ENCODE measurements around the gene BLOC1S1.

The BLOC1S1 gene

DNA sequence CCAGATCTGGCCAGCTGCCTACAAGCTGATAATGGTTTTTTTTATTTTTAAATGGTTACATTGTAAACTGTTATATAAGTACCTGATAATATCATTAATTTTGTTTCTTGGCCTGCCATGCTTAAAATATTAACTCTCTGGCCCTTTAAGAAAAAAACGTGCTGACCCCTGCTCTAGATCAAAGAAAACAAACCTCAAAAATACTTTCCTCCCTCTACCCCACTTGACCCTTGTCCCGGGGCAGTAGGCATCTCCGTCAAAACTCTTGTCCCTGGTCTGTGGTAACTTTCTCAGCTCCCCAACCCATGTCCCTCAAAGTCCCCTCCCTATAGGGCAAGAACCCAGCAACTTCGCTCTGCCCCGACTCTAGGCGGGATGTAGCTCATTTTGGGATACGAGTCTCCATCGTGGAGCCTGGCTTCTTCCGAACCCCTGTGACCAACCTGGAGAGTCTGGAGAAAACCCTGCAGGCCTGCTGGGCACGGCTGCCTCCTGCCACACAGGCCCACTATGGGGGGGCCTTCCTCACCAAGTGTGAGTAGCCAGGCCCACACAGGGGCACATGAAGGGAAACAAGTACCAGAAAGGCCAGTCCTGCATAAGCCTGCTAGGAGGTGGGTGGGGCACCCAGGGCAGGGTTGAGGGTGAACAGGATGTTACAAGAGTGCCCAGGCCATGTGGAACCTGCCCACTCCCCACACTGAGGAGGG is 7.8 kb downstream of the BLOC1S1 start:
- Histone ChIP-seq H3K4me3 (ENCODE audit: insufficient read depth in 1 of 2, low read depth in 1 of 2, low read length in 2 of 2) (peak overlapping the region in 1 of 2 experiments; percentile 94), H2AFZ (ENCODE audit: low read depth, low read length) (no peak overlapping the region), H2AK5ac (ENCODE audit: low read length, severe bottlenecking) (peak overlapping the region; percentile 27), H2BK12ac (ENCODE audit: low read length in 2 of 2) (no peak overlapping the region), H3K4me1 (ENCODE audit: control insufficient read depth, insufficient read depth, low read depth, low read length) (peaks cover 53% of the 10 kb centered on the region), H3K23ac (ENCODE audit: low read length in 2 of 2) (no peak overlapping the region), H3K4me2 (ENCODE audit: low read length, poor library complexity, severe bottlenecking) (no peak overlapping the region), H4K91ac (ENCODE audit: low read length) (no peak overlapping the region), H3K14ac (ENCODE audit: low read length in 2 of 2) (no peak overlapping the region), H3K79me1 (replicated peaks; ENCODE audit: low read length, poor library complexity, severe bottlenecking) (peaks cover 12% of the 10 kb centered on the region), H3K18ac (ENCODE audit: low read depth in 1 of 2, low read length in 2 of 2) (no peak overlapping the region), H2BK5ac (ENCODE audit: low read depth, low read length, poor library complexity, severe bottlenecking) (no peak overlapping the region), H3K36me3 (ENCODE audit: control insufficient read depth in 1 of 2, insufficient read depth in 2 of 2, low read depth in 1 of 2, low read length in 2 of 2) (peaks cover 49 to 51% of the 10 kb centered on the region in 2 experiments), H2BK120ac (ENCODE audit: low read depth, low read length) (no peak overlapping the region), H3K9me3 (ENCODE audit: control insufficient read depth, low read length) (no peaks in the 10 kb centered on the region), H2BK15ac (ENCODE audit: low read depth, poor library complexity, severe bottlenecking) (no peak overlapping the region), H3K4ac (ENCODE audit: low read depth in 1 of 2, low read length in 2 of 2) (no peak overlapping the region), H4K8ac (ENCODE audit: low read length) (peak overlapping the region; percentile 20), H3K27ac (ENCODE audit: low read length, poor library complexity, severe bottlenecking) (peak overlapping the region; percentile 34), H3K9ac (ENCODE audit: low read length) (peak overlapping the region; percentile 95), H3K27me3 (ENCODE audit: control insufficient read depth in 1 of 2, insufficient read depth in 1 of 2, low read length in 2 of 2) (no peaks in the 10 kb centered on the region)
- no peak for DNase-seq
- WGBS: 79% methylated on average over 10 of the region's 10 CpGs

DNA sequence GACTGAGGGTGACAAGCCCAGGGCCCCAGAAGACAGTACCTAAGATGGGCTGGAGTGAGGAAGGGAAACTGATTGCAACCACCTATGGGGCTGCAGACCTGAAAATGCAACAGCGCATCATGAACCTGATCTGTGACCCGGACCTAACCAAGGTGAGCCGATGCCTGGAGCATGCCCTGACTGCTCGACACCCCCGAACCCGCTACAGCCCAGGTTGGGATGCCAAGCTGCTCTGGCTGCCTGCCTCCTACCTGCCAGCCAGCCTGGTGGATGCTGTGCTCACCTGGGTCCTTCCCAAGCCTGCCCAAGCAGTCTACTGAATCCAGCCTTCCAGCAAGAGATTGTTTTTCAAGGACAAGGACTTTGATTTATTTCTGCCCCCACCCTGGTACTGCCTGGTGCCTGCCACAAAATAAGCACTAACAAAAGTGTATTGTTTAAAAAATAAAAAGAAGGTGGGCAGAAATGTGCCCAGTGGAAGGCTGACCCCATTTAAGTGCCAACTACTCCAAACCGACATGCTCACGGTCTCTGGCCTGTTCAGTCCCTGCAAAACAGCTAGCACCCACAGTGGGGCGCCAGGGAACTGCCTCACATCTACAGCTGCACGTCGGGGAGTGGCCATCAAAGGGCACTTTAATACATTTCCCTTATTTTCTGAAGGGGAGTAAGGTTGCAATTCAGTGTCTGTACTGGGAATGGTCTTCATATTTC is 8.5 kb downstream of the BLOC1S1 start:
- Histone ChIP-seq H4K91ac (ENCODE audit: low read length) (no peak overlapping the region), H2AFZ (ENCODE audit: low read depth, low read length) (no peak overlapping the region), H3K79me1 (replicated peaks; ENCODE audit: low read length, poor library complexity, severe bottlenecking) (peaks cover 9% of the 10 kb centered on the region), H3K27ac (ENCODE audit: low read length, poor library complexity, severe bottlenecking) (no peak overlapping the region), H3K4ac (ENCODE audit: low read depth in 1 of 2, low read length in 2 of 2) (no peak overlapping the region), H3K14ac (ENCODE audit: low read length in 2 of 2) (no peak overlapping the region), H3K4me3 (ENCODE audit: insufficient read depth in 1 of 2, low read depth in 1 of 2, low read length in 2 of 2) (peak overlapping the region in 1 of 2 experiments; percentile 94), H2BK120ac (ENCODE audit: low read depth, low read length) (no peak overlapping the region), H2BK12ac (ENCODE audit: low read length in 2 of 2) (no peak overlapping the region), H3K9me3 (ENCODE audit: control insufficient read depth, low read length) (no peaks in the 10 kb centered on the region), H3K18ac (ENCODE audit: low read depth in 1 of 2, low read length in 2 of 2) (no peak overlapping the region), H4K8ac (ENCODE audit: low read length) (peak overlapping the region; percentile 77), H2BK5ac (ENCODE audit: low read depth, low read length, poor library complexity, severe bottlenecking) (no peak overlapping the region), H3K4me1 (ENCODE audit: control insufficient read depth, insufficient read depth, low read depth, low read length) (peaks cover 49% of the 10 kb centered on the region), H3K27me3 (ENCODE audit: control insufficient read depth in 1 of 2, insufficient read depth in 1 of 2, low read length in 2 of 2) (no peaks in the 10 kb centered on the region), H2BK15ac (ENCODE audit: low read depth, poor library complexity, severe bottlenecking) (no peak overlapping the region), H3K9ac (ENCODE audit: low read length) (peak overlapping the region; percentile 95), H3K36me3 (ENCODE audit: control insufficient read depth in 1 of 2, insufficient read depth in 2 of 2, low read depth in 1 of 2, low read length in 2 of 2) (peaks cover 49 to 51% of the 10 kb centered on the region in 2 experiments), H3K23ac (ENCODE audit: low read length in 2 of 2) (no peak overlapping the region), H2AK5ac (ENCODE audit: low read length, severe bottlenecking) (peak overlapping the region; percentile 27), H3K4me2 (ENCODE audit: low read length, poor library complexity, severe bottlenecking) (no peak overlapping the region)
- peak; percentile 70 for DNase-seq
- 75% methylated on average over 11 of the region's 11 CpGs for WGBS

DNA sequence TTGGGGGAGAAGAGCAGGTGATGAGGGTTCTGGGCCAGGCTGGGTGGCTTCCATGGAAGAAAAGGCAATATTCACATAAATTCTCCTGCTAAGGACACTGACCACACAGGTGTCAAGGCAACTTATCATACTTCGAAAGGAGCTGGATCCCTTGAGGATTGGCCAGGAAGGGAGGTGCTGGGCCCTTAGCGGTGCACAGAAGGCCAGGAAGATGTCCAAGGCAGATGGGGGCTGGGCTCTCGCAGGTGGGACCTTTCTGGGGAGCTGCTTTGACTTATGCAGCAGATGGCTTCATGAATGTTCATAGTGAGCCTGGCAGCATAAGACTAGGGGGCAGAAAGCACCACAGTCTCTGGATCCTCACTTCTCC is 9.1 kb downstream of the BLOC1S1 start:
- DNase-seq: no peak
- Histone ChIP-seq H3K79me1 (replicated peaks; ENCODE audit: low read length, poor library complexity, severe bottlenecking) (peaks cover 9% of the 10 kb centered on the region), H3K9ac (ENCODE audit: low read length) (peak overlapping the region; percentile 95), H3K23ac (ENCODE audit: low read length in 2 of 2) (no peak overlapping the region), H3K36me3 (ENCODE audit: control insufficient read depth in 1 of 2, insufficient read depth in 2 of 2, low read depth in 1 of 2, low read length in 2 of 2) (peaks cover 48 to 49% of the 10 kb centered on the region in 2 experiments), H3K9me3 (ENCODE audit: control insufficient read depth, low read length) (no peaks in the 10 kb centered on the region), H3K27me3 (ENCODE audit: control insufficient read depth in 1 of 2, insufficient read depth in 1 of 2, low read length in 2 of 2) (no peaks in the 10 kb centered on the region), H3K18ac (ENCODE audit: low read depth in 1 of 2, low read length in 2 of 2) (no peak overlapping the region), H3K4me2 (ENCODE audit: low read length, poor library complexity, severe bottlenecking) (no peak overlapping the region), H2BK120ac (ENCODE audit: low read depth, low read length) (no peak overlapping the region), H3K4me1 (ENCODE audit: control insufficient read depth, insufficient read depth, low read depth, low read length) (peaks cover 45% of the 10 kb centered on the region), H3K14ac (ENCODE audit: low read length in 2 of 2) (peak overlapping the region in 1 of 2 experiments; percentile 12), H2AFZ (ENCODE audit: low read depth, low read length) (no peak overlapping the region), H2BK5ac (ENCODE audit: low read depth, low read length, poor library complexity, severe bottlenecking) (no peak overlapping the region), H2BK12ac (ENCODE audit: low read length in 2 of 2) (peak overlapping the region in 1 of 2 experiments; percentile 10), H4K91ac (ENCODE audit: low read length) (no peak overlapping the region), H2AK5ac (ENCODE audit: low read length, severe bottlenecking) (no peak overlapping the region), H3K4me3 (ENCODE audit: insufficient read depth in 1 of 2, low read depth in 1 of 2, low read length in 2 of 2) (peak overlapping the region in 1 of 2 experiments; percentile 94), H4K8ac (ENCODE audit: low read length) (no peak overlapping the region), H2BK15ac (ENCODE audit: low read depth, poor library complexity, severe bottlenecking) (no peak overlapping the region), H3K4ac (ENCODE audit: low read depth in 1 of 2, low read length in 2 of 2) (no peak overlapping the region), H3K27ac (ENCODE audit: low read length, poor library complexity, severe bottlenecking) (no peak overlapping the region)
- WGBS: 89% methylated on average over 2 of the region's 3 CpGs

DNA sequence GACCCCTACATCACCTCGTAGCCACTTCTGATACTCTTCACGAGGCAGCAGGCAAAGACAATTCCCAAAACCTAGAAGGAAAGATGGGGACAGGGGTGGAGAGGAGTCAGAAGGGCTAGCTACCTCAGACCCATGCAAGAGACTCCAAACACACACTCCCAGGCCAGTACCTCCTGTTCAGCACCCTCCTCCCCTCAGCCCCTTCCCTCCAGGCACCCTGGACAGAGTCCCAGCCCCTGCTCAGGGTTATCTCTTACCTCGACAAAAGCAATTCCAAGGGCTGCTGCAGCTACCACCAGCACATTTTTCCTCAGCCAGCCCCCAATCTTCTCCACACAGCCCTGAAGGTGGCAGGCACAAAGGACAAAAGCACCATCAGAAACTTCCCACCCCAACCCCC is 9.7 kb downstream of the BLOC1S1 start:
- Histone ChIP-seq H3K9ac (ENCODE audit: low read length) (peak overlapping the region; percentile 95), H2BK5ac (ENCODE audit: low read depth, low read length, poor library complexity, severe bottlenecking) (no peak overlapping the region), H2BK15ac (ENCODE audit: low read depth, poor library complexity, severe bottlenecking) (no peak overlapping the region), H3K4me3 (ENCODE audit: insufficient read depth in 1 of 2, low read depth in 1 of 2, low read length in 2 of 2) (peak overlapping the region in 1 of 2 experiments; percentile 94), H2AK5ac (ENCODE audit: low read length, severe bottlenecking) (no peak overlapping the region), H3K4me2 (ENCODE audit: low read length, poor library complexity, severe bottlenecking) (no peak overlapping the region), H3K4me1 (ENCODE audit: control insufficient read depth, insufficient read depth, low read depth, low read length) (peaks cover 44% of the 10 kb centered on the region), H3K18ac (ENCODE audit: low read depth in 1 of 2, low read length in 2 of 2) (no peak overlapping the region), H3K23ac (ENCODE audit: low read length in 2 of 2) (peak overlapping the region in 1 of 2 experiments; percentile 32), H2BK120ac (ENCODE audit: low read depth, low read length) (no peak overlapping the region), H4K8ac (ENCODE audit: low read length) (no peak overlapping the region), H3K36me3 (ENCODE audit: control insufficient read depth in 1 of 2, insufficient read depth in 2 of 2, low read depth in 1 of 2, low read length in 2 of 2) (peaks cover 48 to 49% of the 10 kb centered on the region in 2 experiments), H3K14ac (ENCODE audit: low read length in 2 of 2) (no peak overlapping the region), H2BK12ac (ENCODE audit: low read length in 2 of 2) (no peak overlapping the region), H4K91ac (ENCODE audit: low read length) (no peak overlapping the region), H3K27ac (ENCODE audit: low read length, poor library complexity, severe bottlenecking) (no peak overlapping the region), H3K4ac (ENCODE audit: low read depth in 1 of 2, low read length in 2 of 2) (no peak overlapping the region), H3K9me3 (ENCODE audit: control insufficient read depth, low read length) (no peaks in the 10 kb centered on the region), H2AFZ (ENCODE audit: low read depth, low read length) (no peak overlapping the region), H3K27me3 (ENCODE audit: control insufficient read depth in 1 of 2, insufficient read depth in 1 of 2, low read length in 2 of 2) (no peaks in the 10 kb centered on the region), H3K79me1 (replicated peaks; ENCODE audit: low read length, poor library complexity, severe bottlenecking) (peaks cover 9% of the 10 kb centered on the region)
- DNase-seq: no peak
- 66% methylated on average over 1 of the region's 3 CpGs for WGBS

Measured in mesenchymal stem cell (in vitro differentiated cells and primary cell).